GM12864 (cell line): ENCODE results near the gene ACACB.

ENCODE experiments used
- DNase-seq: peaks from one replicate; pipeline ENCODE4 v3.0.0-alpha.2; 2011; ENCODE audit warnings: low read depth
- H3K4me3 ChIP-seq: 2 replicates; pipeline ENCODE4 v1.5.1; 2011; ENCODE audit warnings: mild to moderate bottlenecking, low read depth, low read length, control low read depth
- CTCF ChIP-seq: IDR thresholded peaks from 2 replicates; pipeline ENCODE4 v1.5.1; 2011; ENCODE audit warnings: low read depth, mild to moderate bottlenecking, moderate library complexity, low read length, control low read depth, inconsistent platforms; ENCODE audit errors: missing control alignments

ACACB gene

GRCh38 chr12:109255377-109255776 lies 139.0 kb downstream of the ACACB start:
- no peak for DNase-seq
- no peak for TF ChIP-seq CTCF
- H3K4me3 ChIP-seq = no peak overlapping the region

DNA sequence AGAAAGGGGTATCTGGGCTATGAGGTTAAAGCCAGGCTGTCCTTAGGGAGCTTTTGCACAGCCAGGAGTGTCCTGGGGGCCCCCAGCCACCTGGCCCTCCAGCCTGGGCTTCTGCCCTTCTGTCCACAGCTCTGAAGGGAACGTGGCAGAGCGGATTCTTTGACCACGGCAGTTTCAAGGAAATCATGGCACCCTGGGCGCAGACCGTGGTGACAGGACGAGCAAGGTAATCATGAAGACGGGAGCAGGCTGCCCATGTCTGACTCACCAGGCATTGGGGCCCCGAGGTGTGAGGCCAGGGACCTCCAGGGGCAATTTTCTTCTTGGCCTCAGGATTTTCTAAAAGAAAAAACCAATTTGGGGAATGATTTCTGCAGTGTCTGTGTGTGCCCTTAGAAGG lies 139.6 kb downstream of the ACACB start:
- no peak overlapping the region for H3K4me3 ChIP-seq
- DNase-seq = no peak
- TF ChIP-seq CTCF = no peak

DNA sequence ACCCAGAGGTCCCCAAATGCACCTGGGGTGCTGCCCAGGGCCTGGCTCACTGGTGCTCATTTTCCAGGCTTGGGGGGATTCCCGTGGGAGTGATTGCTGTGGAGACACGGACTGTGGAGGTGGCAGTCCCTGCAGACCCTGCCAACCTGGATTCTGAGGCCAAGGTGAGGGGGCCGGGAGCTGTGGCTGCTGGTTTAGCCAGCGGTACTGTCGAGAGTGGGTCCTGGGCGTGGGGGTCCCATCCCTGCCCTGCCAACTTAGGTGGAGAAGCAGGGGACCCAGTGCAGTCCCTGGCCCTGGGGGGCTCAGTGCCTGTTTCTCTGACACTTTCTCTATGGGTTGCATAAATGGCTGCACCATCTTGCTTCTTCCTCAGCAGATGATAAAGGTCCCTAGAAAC lies 141.8 kb downstream of the ACACB start:
- H3K4me3 ChIP-seq = no peak overlapping the region
- no peak for TF ChIP-seq CTCF
- no peak for DNase-seq

DNA sequence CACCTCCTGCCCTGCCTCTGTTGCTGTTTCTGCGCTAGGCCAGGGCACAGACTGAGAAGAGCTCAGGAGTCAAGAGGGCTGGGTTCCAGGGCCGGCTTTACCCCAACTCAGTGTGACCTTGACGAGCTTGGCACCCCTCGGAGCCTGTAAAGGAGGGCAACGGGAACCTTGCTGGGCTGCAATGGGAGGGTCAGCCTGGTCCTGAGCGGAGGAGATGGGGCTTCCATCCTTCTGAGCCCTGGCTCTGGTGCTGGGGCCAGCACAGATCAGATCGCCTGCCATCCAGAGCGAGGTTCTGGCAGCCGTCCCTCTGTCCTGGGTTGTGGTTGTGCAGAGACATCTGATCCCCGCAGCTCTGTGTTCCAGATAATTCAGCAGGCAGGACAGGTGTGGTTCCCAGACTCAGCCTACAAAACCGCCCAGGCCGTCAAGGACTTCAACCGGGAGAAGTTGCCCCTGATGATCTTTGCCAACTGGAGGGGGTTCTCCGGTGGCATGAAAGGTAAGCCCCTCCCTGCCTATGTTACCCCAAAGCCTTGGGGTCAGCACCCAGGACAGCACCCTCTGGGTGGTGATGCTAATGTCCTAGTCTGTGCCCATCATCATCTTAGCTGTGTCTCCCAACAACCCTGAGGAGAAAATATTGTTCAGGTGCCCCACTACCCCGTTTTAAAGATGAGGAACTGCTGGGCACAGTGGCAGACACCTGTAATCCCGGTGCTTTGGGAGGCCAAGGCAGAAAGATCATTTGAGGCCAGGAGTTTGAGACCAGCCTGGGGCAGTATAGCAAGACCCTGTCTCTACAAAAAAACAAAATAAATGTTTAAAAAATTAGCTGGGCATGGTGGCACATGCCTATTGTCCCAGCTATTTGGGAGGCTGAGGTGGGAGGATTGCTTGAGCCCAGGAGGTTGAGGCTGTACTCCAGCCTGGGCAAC lies 142.5 kb downstream of the ACACB start:
- no peak overlapping the region for H3K4me3 ChIP-seq
- no peak for DNase-seq
- no peak for TF ChIP-seq CTCF

GRCh38 chr12:109259545-109259895 lies 143.1 kb downstream of the ACACB start:
- DNase-seq = no peak
- TF ChIP-seq CTCF = no peak
- H3K4me3 ChIP-seq = no peak overlapping the region

- no peak for TF ChIP-seq CTCF
- DNase-seq = no peak
- H3K4me3 ChIP-seq = no peak overlapping the region
Measured at GRCh38 chr12:109261087-109261486, 144.7 kb downstream of the ACACB start.

DNA sequence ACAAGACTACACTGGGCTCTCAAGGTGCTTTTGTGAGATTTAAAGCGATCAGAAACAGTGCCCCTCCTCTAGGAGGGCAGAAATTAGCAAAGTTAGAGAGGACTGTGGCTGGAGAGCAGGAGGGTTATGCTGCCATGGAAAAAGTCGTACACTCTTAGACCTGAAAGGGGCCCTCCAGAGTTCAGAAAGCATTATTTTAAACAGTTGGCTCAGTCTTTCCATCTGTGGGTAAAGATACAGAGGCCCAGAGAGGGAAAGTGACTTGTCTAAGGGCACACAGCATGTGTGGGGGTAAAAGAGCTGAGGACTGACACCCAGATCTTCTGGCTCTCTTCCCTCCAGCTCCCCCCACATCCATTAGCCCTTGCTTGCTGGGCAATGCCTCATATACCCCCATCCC lies 145.6 kb downstream of the ACACB start:
- DNase-seq = no peak
- no peak overlapping the region for H3K4me3 ChIP-seq
- TF ChIP-seq CTCF = no peak
